H54 (cell line): ENCODE data around the gene FDX2.
"Not testable (repeated sequence)": the region's sequence is repeated elsewhere in the genome, so short reads cannot be mapped to it uniquely, and the experiment has no call there.

ENCODE experiments used
- DNase-seq: peaks from one replicate; pipeline ENCODE4 v3.0.0; 2011; ENCODE audit warnings: low spot score, mixed read lengths; ENCODE audit not compliant: insufficient read length
- FAIRE-seq: peaks from 3 replicates; lab custom pipeline; 2011; peaks lifted over from hg19 to GRCh38; lab: Jason Lieb, UNC
- POLR2A ChIP-seq: IDR thresholded peaks from 2 replicates; pipeline ENCODE4 v1.6.1; 2011; ENCODE audit warnings: low read depth, mild to moderate bottlenecking, low read length

Gene FDX2

DNA sequence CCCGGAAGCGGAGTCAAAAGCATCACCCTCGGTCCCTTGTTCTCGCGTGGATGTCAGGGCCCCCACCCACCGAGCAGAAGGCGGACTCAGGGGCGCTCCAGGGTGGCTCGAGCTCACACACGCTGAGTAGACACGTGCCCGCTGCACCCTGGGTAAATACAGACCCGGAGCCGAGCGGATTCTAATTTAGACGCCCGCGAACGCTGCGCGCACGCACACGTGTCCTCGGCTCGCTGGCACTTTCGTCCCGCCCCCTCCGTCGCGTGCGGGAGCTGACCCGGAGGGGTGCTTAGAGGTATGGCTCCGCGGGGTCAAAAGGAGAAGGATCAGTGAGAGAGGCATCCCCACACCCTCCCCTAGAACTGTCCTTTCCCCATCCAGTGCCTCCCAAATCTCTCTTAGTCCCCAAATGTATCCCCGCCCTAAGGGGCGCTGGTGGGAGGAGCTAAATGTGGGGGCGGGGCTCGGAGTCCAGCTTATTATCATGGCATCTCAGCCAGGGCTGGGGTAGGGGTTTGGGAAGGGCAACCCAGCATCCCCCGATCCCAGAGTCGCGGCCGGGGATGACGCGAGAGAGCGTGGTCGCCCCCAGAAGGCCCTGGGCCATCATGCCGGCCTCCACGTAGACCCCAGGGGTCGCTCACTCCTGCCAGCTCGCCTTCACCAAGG is 26.5 kb downstream of the FDX2 start:
- FAIRE-seq (no peak), DNase-seq (peak; percentile 61)
- no peak for TF ChIP-seq POLR2A

- DNase-seq (peak; percentile 46), FAIRE-seq (no peak)
- TF ChIP-seq POLR2A: no peak
Measured at GRCh38 chr19:10288662-10289166, 27.1 kb downstream of the FDX2 start.

DNA sequence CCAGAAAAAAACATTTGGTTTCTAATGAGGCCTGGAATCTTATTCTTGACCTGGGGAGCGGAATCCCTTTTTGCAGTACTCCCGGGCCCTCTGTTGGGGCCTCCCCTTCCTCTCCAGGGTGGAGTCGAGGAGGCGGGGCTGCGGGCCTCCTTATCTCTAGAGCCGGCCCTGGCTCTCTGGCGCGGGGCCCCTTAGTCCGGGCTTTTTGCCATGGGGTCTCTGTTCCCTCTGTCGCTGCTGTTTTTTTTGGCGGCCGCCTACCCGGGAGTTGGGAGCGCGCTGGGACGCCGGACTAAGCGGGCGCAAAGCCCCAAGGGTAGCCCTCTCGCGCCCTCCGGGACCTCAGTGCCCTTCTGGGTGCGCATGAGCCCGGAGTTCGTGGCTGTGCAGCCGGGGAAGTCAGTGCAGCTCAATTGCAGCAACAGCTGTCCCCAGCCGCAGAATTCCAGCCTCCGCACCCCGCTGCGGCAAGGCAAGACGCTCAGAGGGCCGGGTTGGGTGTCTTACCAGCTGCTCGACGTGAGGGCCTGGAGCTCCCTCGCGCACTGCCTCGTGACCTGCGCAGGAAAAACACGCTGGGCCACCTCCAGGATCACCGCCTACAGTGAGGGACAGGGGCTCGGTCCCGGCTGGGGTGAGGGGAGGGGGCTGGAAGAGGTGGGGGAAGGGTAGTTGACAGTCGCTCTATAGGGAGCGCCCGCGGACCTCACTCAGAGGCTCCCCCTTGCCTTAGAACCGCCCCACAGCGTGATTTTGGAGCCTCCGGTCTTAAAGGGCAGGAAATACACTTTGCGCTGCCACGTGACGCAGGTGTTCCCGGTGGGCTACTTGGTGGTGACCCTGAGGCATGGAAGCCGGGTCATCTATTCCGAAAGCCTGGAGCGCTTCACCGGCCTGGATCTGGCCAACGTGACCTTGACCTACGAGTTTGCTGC is 28.7 kb downstream of the FDX2 start, which contains the start of gene ICAM4:
Gene ICAM4 (plus strand): TSS at position 153 of the 935 bp plus-strand sequence. CDS start 58 bp downstream, at position 211.
- FAIRE-seq (no peak), DNase-seq (no peak)
- no peak for TF ChIP-seq POLR2A

- no peak for DNase-seq
- no peak for TF ChIP-seq POLR2A
- FAIRE-seq: no peak
Measured at GRCh38 chr19:10285393-10285792, 30.4 kb downstream of the FDX2 start.

DNA sequence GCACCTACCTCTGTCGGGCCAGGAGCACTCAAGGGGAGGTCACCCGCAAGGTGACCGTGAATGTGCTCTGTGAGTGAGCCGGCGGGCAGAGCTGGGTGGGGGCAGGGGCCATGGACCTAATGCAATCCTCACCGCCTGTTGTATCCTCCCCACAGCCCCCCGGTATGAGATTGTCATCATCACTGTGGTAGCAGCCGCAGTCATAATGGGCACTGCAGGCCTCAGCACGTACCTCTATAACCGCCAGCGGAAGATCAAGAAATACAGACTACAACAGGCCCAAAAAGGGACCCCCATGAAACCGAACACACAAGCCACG is 30.9 kb downstream of the FDX2 start:
- no peak for TF ChIP-seq POLR2A
- DNase-seq (no peak), FAIRE-seq (no peak)

DNA sequence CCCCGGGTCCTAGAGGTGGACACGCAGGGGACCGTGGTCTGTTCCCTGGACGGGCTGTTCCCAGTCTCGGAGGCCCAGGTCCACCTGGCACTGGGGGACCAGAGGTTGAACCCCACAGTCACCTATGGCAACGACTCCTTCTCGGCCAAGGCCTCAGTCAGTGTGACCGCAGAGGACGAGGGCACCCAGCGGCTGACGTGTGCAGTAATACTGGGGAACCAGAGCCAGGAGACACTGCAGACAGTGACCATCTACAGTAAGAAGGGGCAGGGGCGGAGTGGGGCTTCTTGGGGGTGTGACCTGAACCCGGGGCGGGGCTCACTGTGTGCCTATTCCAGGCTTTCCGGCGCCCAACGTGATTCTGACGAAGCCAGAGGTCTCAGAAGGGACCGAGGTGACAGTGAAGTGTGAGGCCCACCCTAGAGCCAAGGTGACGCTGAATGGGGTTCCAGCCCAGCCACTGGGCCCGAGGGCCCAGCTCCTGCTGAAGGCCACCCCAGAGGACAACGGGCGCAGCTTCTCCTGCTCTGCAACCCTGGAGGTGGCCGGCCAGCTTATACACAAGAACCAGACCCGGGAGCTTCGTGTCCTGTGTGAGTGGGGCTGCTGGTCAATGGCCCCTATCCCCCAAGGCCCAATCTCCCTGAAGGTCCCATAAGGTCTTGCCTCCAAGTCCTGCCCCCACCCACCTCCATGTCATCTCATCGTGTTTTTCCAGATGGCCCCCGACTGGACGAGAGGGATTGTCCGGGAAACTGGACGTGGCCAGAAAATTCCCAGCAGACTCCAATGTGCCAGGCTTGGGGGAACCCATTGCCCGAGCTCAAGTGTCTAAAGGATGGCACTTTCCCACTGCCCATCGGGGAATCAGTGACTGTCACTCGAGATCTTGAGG is 31.5 kb downstream of the FDX2 start:
- no peak for DNase-seq
- no peak for FAIRE-seq
- no peak for TF ChIP-seq POLR2A

DNA sequence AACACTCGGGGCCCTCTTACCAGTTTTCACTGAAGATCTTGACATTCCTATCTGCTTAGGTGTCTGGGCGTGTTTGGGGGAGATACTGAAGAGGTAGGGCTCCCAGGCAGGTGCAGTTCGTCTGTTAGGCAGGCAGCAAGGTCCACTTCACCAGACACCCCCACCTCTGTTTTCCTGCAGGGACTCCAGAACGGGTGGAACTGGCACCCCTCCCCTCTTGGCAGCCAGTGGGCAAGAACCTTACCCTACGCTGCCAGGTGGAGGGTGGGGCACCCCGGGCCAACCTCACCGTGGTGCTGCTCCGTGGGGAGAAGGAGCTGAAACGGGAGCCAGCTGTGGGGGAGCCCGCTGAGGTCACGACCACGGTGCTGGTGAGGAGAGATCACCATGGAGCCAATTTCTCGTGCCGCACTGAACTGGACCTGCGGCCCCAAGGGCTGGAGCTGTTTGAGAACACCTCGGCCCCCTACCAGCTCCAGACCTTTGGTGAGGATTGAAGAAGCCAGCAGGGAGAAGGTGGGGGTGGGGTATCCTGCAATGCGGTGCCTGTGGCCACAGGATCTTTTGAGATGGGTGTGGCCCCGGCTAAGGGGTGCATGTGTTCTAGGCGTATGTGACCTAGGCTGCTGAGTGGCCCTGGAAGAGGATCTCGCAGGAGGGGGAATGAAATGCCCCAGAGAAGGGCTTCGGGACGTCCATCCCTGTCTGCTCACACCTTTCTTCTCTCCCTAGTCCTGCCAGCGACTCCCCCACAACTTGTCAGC is 32.3 kb downstream of the FDX2 start:
- FAIRE-seq (no peak), DNase-seq (no peak)
- TF ChIP-seq POLR2A: no peak

DNA sequence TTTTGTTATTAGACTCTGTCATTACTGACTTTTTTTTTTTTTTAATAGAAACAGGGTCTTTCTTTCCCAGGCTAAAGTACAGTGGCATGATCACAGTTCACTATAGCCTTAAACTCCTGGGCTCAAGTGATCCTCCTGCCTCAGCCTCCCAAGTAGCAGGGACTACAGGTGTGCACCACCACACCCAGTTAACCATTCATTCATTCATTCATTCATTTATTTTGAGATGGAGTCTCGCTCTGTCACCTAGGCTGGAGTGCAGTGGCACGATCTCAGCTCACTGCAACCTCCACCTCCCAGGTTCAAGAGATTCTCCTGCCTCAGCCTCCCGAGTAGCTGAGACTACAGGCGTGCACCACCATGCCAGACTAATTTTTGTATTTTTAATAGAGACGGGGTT is 33.8 kb downstream of the FDX2 start:
- DNase-seq, FAIRE-seq: not testable (repeated sequence)

GRCh38 chr19:10279737-10280442 is 35.9 kb downstream of the FDX2 start:
- FAIRE-seq (no peak), DNase-seq (no peak)
- TF ChIP-seq POLR2A: no peak

DNA sequence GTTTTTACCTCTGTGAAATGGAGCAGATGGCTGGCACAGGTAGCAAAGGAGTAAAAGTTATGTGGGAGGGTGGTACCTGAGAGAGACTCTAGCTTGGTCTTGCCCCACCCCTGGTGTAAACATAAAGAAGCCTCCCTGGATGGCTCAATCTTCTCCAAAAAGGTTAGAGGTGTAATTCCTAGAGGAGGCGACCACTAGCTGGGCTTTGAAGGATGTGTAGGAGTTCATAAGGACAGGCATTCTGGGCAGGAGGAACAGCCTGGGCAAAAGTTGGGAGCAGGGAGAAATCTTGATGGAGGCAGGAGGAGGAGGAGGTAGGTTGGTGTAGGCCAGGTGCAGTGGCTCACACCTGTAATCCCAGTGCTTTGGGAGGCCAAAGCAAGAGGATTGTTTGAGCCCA is 36.9 kb downstream of the FDX2 start:
- FAIRE-seq: no peak

GRCh38 chr19:10277795-10278589 is 37.8 kb downstream of the FDX2 start:
- no peak for TF ChIP-seq POLR2A
- DNase-seq: no peak
- FAIRE-seq: no peak

More for the DNA sequence above, 36.9 kb downstream of the FDX2 start:
- TF ChIP-seq POLR2A: no peak
- DNase-seq: no peak
